A549 (cell line): ENCODE measurements around the gene EMC6. TPM values are rescaled to one million over a fixed set of nuclear protein-coding genes. Genes with fewer than 3 reads are reported as not detected.

Experiments
- ATAC-seq, 2 experiments: fragments of 200-7000 bp in 1 of 2; fragments of >200 bp in 1 of 2; cut with Nextera tagmentation in 1 of 2; cut with Tn5 transposase in 1 of 2; 3 replicates each; pipeline versions ENCODE4 v1.8.0 to v1.9.1; 2018 to 2020; ENCODE audit warnings: mild to moderate bottlenecking in 1 of 2, moderate library complexity in 1 of 2
- CTCF ChIA-PET: fragments of 300-600 bp; sonication (Branson Sonifier 250); formaldehyde crosslinking; extraction: SDS; loops from one replicate; lab custom pipeline; 2021; ENCODE audit warnings: antibody characterized with exemption, inconsistent platforms; lab: Yijun Ruan, JAX
- POLR2A ChIA-PET: fragments of 350-600 bp; formaldehyde crosslinking; extraction: SDS; loops from one replicate; lab custom pipeline; 2021; ENCODE audit warnings: antibody characterized with exemption, inconsistent platforms; lab: Yijun Ruan, JAX
- DNase-seq, 2 experiments: peaks; one replicate each; pipeline versions ENCODE4 v3.0.0 to v3.0.0-alpha.2; 2011 to 2016; ENCODE audit warnings: low read depth in 1 of 2, low spot score in 1 of 2
- FAIRE-seq: peaks from 2 replicates; lab custom pipeline; 2011; peaks lifted over from hg19 to GRCh38; lab: Jason Lieb, UNC
- H3K27ac ChIP-seq, 2 experiments: fragments of >200 bp; sonication (Bioruptor Twin); formaldehyde crosslinking; 3 replicates each; pipeline ENCODE4 v1.5.1; 2016 to 2017
- H3K4me1 ChIP-seq: fragments of >200 bp; sonication (Bioruptor Twin); formaldehyde crosslinking; 3 replicates; pipeline ENCODE4 v1.6.1; 2016
- H3K4me2 ChIP-seq: fragments of >200 bp; sonication (Bioruptor Twin); formaldehyde crosslinking; 3 replicates; pipeline ENCODE4 v1.6.1; 2016
- H3K4me3 ChIP-seq: fragments of >200 bp; sonication (Bioruptor Twin); formaldehyde crosslinking; 3 replicates; pipeline ENCODE4 v1.5.1; 2016
- H3K9me3 ChIP-seq: fragments of >200 bp; sonication (Bioruptor Twin); formaldehyde crosslinking; 3 replicates; pipeline ENCODE4 v1.6.1; 2016
- ATOH8 ChIP-seq: fragments of 250-450 bp; sonication (Bioruptor Pico); IDR thresholded peaks from 2 replicates; pipeline ENCODE4 v1.5.0; 2020; ENCODE audit warnings: low read depth, mild to moderate bottlenecking, moderate library complexity
- ESRRA ChIP-seq: fragments of 150-350 bp; IDR thresholded peaks from 2 replicates; pipeline ENCODE4 v1.6.1; 2014; ENCODE audit warnings: mild to moderate bottlenecking, low read length, borderline replicate concordance
- FOSL2 ChIP-seq, 2 experiments: fragments of 450-650 bp in 1 of 2; fragments of >200 bp in 1 of 2; sonication (Bioruptor Twin) in 1 of 2; formaldehyde crosslinking; IDR thresholded peaks; 2 replicates each; pipeline versions ENCODE4 v1.5.0 to v1.6.1; 2016 to 2020; ENCODE audit warnings: mild to moderate bottlenecking in 1 of 2, moderate library complexity in 1 of 2
- GATA3 ChIP-seq: IDR thresholded peaks from 2 replicates; pipeline ENCODE4 v1.6.1; 2012; ENCODE audit warnings: borderline replicate concordance
- HOXB13 ChIP-seq: fragments of 250-450 bp; sonication (Bioruptor Pico); IDR thresholded peaks from 2 replicates; pipeline ENCODE4 v1.5.0; 2020; ENCODE audit warnings: low read depth, mild to moderate bottlenecking, moderate library complexity
- JUN ChIP-seq, 2 experiments: fragments of >200 bp; sonication (Bioruptor Twin); formaldehyde crosslinking; IDR thresholded peaks; 2 replicates in 1 of 2; 3 replicates in 1 of 2; pipeline ENCODE4 v1.6.1; 2016 to 2017
- MAX ChIP-seq: IDR thresholded peaks from 2 replicates; pipeline ENCODE4 v1.6.1; 2012
- MAZ ChIP-seq: fragments of 150-350 bp; IDR thresholded peaks from 2 replicates; pipeline ENCODE4 v1.6.1; 2014; ENCODE audit warnings: antibody characterized with exemption, low read depth, low read length, borderline replicate concordance
- POLR2AphosphoS2 ChIP-seq: conservative IDR thresholded peaks from 2 replicates; pipeline ENCODE4 v1.6.1; 2012; ENCODE audit warnings: low read length, improper control_type of control experiment, inconsistent platforms
- SMC3 ChIP-seq: fragments of >200 bp; sonication (Bioruptor Twin); formaldehyde crosslinking; IDR thresholded peaks from 3 replicates; pipeline ENCODE4 v1.6.1; 2018; ENCODE audit warnings: inconsistent platforms
- SREBF2 ChIP-seq: fragments of 450-650 bp; IDR thresholded peaks from 2 replicates; pipeline ENCODE4 v1.6.1; 2014; ENCODE audit warnings: mild to moderate bottlenecking, moderate library complexity
- TFCP2L1 ChIP-seq: fragments of 250-450 bp; sonication (Bioruptor Pico); IDR thresholded peaks from 2 replicates; pipeline ENCODE4 v1.5.0; 2021; ENCODE audit warnings: mild to moderate bottlenecking
- TP53 ChIP-seq: fragments of 250-450 bp; sonication (Bioruptor Pico); IDR thresholded peaks from 2 replicates; pipeline ENCODE4 v1.5.0; 2021; ENCODE audit warnings: mild to moderate bottlenecking, moderate library complexity
- ZC3H11A ChIP-seq: fragments of 450-650 bp; IDR thresholded peaks from 2 replicates; pipeline ENCODE4 v1.6.1; 2014; ENCODE audit warnings: antibody characterized with exemption, mild to moderate bottlenecking
- WGBS: methylation state at CpG from one replicate; pipeline ENCODE4 v1.1.6; 2017; ENCODE audit errors: missing lambda C conversion rate; 5-methylcytosine and 5-hydroxymethylcytosine counted together
- polyA plus RNA-seq, 4 experiments: library from polyadenylated mRNA; depleted of rRNA in 3 of 4; stranded (reverse); fragments of >200 nt; fragmentation: RNase III in 1 of 4; extraction: RNeasy Plus Mini Kit Qiagen cat#74134 plus additional on column Dnase treatment in 1 of 4; gene quantifications; 2 replicates in 3 of 4; 3 replicates in 1 of 4; pipeline ENCODE4 v1.2.3, GENCODE V29; 2011 to 2017
- TF ChIP-seq, protein P1 (sequence below): IDR thresholded peaks from 2 replicates; pipeline ENCODE4 v1.6.1; 2012

EMC6 gene
- polyA plus RNA-seq, 2 of the 4 experiments (the other 2 are of a cell fraction), result 68.3 to 122 TPM

- TF ChIP-seq ATOH8, result no peak
- no peak for TF ChIP-seq ZC3H11A
- TF ChIP-seq SREBF2, result no peak
Observed at GRCh38 chr17:3658784-3659449, 9.7 kb upstream of the EMC6 start (continued).

DNA sequence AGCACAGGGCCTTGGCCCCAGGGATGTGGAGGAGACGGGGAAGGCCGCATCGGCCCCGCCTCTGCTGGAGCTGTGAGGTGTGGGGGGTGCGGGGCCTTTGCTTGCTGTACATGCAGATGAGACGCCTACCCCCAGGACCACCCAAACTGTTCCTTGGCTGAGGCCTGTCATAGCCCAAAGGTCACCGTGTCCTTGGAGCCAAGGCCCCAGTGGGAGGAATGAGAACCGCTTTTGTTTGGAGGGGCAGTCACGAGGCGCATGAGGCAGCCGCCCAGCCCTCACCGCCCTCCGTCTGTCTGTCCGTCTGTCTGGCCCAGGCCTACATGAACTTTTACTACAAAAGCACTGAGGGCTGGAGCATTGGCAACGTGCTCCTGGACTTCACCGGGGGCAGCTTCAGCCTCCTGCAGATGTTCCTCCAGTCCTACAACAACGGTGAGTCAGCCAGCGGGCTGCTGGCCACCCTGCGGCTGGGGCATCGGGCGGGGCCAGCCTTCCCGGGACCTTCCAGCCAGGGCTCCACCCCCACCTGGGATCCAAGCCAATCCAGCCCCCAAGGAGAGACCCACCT, 9.0 kb upstream of the EMC6 start:
- Histone ChIP-seq H3K4me2 (peak overlapping the region; percentile 47), H3K27ac (peak overlapping the region; percentile 42 to 80), H3K4me3 (no peak overlapping the region), H3K9me3 (no peaks in the 10 kb centered on the region), H3K4me1 (peaks cover 15% of the 10 kb centered on the region)
- TF ChIP-seq POLR2AphosphoS2 (peak; percentile 80), TP53 (CRISPR knock-in tag) (no peak), FOSL2 (IDR thresholded peaks at IDR 0.05) (no peak), FOSL2 (CRISPR knock-in tag; IDR thresholded peaks at IDR 0.05) (peak; percentile 58), MAX (peak; percentile 53), ESRRA (peak; percentile 93)
- FAIRE-seq (no peak), ATAC-seq (peak; percentile 51 to 68), DNase-seq (peak; percentile 61 to 80)
- ChIA-PET POLR2A (interaction anchor here (0.6 to 2.9 kb wide), 4 partner anchors 8 to 47 kb away, joined by 3 to 21 read pairs (median 8); partner anchors contain the start of genes CTNS, EMC6, SHPK and TAX1BP3), CTCF (interaction anchor here (0.9 to 6.8 kb wide), 5 partner anchors 8 to 611 kb away, joined by 3 to 43 read pairs (median 4); no protein-coding TSS in a partner anchor)
- WGBS, result 63% methylated on average over 12 of the region's 22 CpGs

- CTCF ChIA-PET, result interaction anchor here (0.9 to 6.8 kb wide), 6 partner anchors 7 to 612 kb away, joined by 3 to 43 read pairs (median 4); no protein-coding TSS in a partner anchor
- no peaks in the 10 kb centered on the region for H3K9me3 ChIP-seq
- peaks cover 15% of the 10 kb centered on the region for H3K4me1 ChIP-seq
- POLR2A ChIA-PET, result interaction anchor here (0.6 to 2.9 kb wide), 5 partner anchors 8 to 46 kb away, joined by 3 to 21 read pairs (median 4); partner anchors contain the start of genes CTNS, EMC6, SHPK and TAX1BP3
- no peak for DNase-seq
- TF ChIP-seq MAZ, result no peak
- TF ChIP-seq, protein P1, sequence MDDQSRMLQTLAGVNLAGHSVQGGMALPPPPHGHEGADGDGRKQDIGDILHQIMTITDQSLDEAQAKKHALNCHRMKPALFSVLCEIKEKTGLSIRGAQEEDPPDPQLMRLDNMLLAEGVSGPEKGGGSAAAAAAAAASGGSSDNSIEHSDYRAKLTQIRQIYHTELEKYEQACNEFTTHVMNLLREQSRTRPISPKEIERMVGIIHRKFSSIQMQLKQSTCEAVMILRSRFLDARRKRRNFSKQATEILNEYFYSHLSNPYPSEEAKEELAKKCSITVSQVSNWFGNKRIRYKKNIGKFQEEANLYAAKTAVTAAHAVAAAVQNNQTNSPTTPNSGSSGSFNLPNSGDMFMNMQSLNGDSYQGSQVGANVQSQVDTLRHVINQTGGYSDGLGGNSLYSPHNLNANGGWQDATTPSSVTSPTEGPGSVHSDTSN, result 0 out of 2 replicates have a peak, but pooled peaks have one; percentile 5
- TF ChIP-seq TFCP2L1 (CRISPR knock-in tag), result 0 out of 2 replicates have a peak, but pooled peaks have one; percentile 36
- TF ChIP-seq HOXB13, result no peak
- no peak for TF ChIP-seq GATA3
- TF ChIP-seq JUN (IDR thresholded peaks at IDR 0.05), result peak in 1 of 2 experiments; percentile 8; a peak in 1 of 5 replicates
- no peak for TF ChIP-seq SMC3
- TF ChIP-seq, all 56 proteins: peak for 3
- Histone ChIP-seq H3K4me3 (no peak overlapping the region), H3K27ac (peak overlapping the region; percentile 42 to 80; a peak in 5 of 6 replicates), H3K4me2 (peak overlapping the region; percentile 47)
- ATAC-seq, result peak; percentile 2 to 26; a peak in 3 of 6 replicates
- 91% methylated on average over 21 of the region's 23 CpGs for WGBS
- FAIRE-seq, result no peak
Observed at GRCh38 chr17:3660311-3660891, 8.2 kb upstream of the EMC6 start.
